ENCODE measurements around the gene GDPGP1.
"Not testable (repeated sequence)": the region's sequence is repeated elsewhere in the genome, so short reads cannot be mapped to it uniquely, and the experiment has no call there.

The GDPGP1 gene

GRCh38 chr15:90268415-90268814 lies 34.4 kb downstream of the GDPGP1 start:
- Histone ChIP-seq H3K4me3 (ENCODE audit: low read depth, low read length, poor library complexity, severe bottlenecking) (peak overlapping the region; percentile 7), H3K36me3 (ENCODE audit: insufficient read depth, low read length) (peaks cover 55% of the 10 kb centered on the region), H3K4me2 (ENCODE audit: low read length) (peak overlapping the region; percentile 43; the same call in 1 of the 2 replicates), H3F3A (ENCODE audit: insufficient read depth, low read length) (no peaks in the 10 kb centered on the region), H4K20me1 (ENCODE audit: insufficient read depth, low read length) (no peaks in the 10 kb centered on the region), H3K4me1 (ENCODE audit: insufficient read depth, low read length, severe bottlenecking) (peaks cover 39% of the 10 kb centered on the region), H3K9me3 (ENCODE audit: low read length) (no peaks in the 10 kb centered on the region), H3K27me3 (ENCODE audit: insufficient read depth, low read length) (no peaks in the 10 kb centered on the region), H2AFZ (ENCODE audit: low read length) (no peak overlapping the region), H3K27ac (ENCODE audit: low read depth, low read length, poor library complexity, severe bottlenecking) (no peak overlapping the region), H3K79me2 (ENCODE audit: insufficient read depth, low read length) (peaks cover 35% of the 10 kb centered on the region), H3K9ac (ENCODE audit: low read length) (no peak overlapping the region), H3K9me2 (ENCODE audit: low read depth, low read length) (no peaks in the 10 kb centered on the region)
- TF ChIP-seq CTCF (IDR thresholded peaks at IDR 0.05; ENCODE audit: low read length): no peak
- no peak for TF ChIP-seq EZH2 (IDR thresholded peaks at IDR 0.05; ENCODE audit: borderline replicate concordance, low read length)

- H3K4me1 ChIP-seq (ENCODE audit: insufficient read depth, low read length, severe bottlenecking): peaks cover 22% of the 10 kb centered on the region
- H3K9ac ChIP-seq (ENCODE audit: low read length): no peak overlapping the region
- H3K4me2 ChIP-seq (ENCODE audit: low read length): no peak overlapping the region
- TF ChIP-seq EZH2 (IDR thresholded peaks at IDR 0.05; ENCODE audit: borderline replicate concordance, low read length): no peak
- TF ChIP-seq CTCF (IDR thresholded peaks at IDR 0.05; ENCODE audit: low read length): no peak
- no peaks in the 10 kb centered on the region for H3F3A ChIP-seq (ENCODE audit: insufficient read depth, low read length)
- no peak overlapping the region for H3K4me3 ChIP-seq (ENCODE audit: low read depth, low read length, poor library complexity, severe bottlenecking)
- no peaks in the 10 kb centered on the region for H3K9me2 ChIP-seq (ENCODE audit: low read depth, low read length)
- H3K36me3 ChIP-seq (ENCODE audit: insufficient read depth, low read length): peaks cover 61% of the 10 kb centered on the region
- H3K27ac ChIP-seq (ENCODE audit: low read depth, low read length, poor library complexity, severe bottlenecking): no peak overlapping the region
- H2AFZ ChIP-seq (ENCODE audit: low read length): no peak overlapping the region
- H3K79me2 ChIP-seq (ENCODE audit: insufficient read depth, low read length): peaks cover 35% of the 10 kb centered on the region
- no peaks in the 10 kb centered on the region for H3K9me3 ChIP-seq (ENCODE audit: low read length)
- no peaks in the 10 kb centered on the region for H4K20me1 ChIP-seq (ENCODE audit: insufficient read depth, low read length)
- no peaks in the 10 kb centered on the region for H3K27me3 ChIP-seq (ENCODE audit: insufficient read depth, low read length)
Measured at GRCh38 chr15:90270502-90271150, 36.6 kb downstream of the GDPGP1 start.

- Histone ChIP-seq H2AFZ (ENCODE audit: low read length) (no peak overlapping the region), H3K4me1 (ENCODE audit: insufficient read depth, low read length, severe bottlenecking) (peaks cover 19% of the 10 kb centered on the region), H3K9me2 (ENCODE audit: low read depth, low read length) (no peaks in the 10 kb centered on the region), H3K27ac (ENCODE audit: low read depth, low read length, poor library complexity, severe bottlenecking) (no peak overlapping the region), H3K36me3 (ENCODE audit: insufficient read depth, low read length) (peaks cover 61% of the 10 kb centered on the region), H4K20me1 (ENCODE audit: insufficient read depth, low read length) (no peaks in the 10 kb centered on the region), H3K4me2 (ENCODE audit: low read length) (no peak overlapping the region), H3K79me2 (ENCODE audit: insufficient read depth, low read length) (peaks cover 27% of the 10 kb centered on the region), H3K9me3 (ENCODE audit: low read length) (no peaks in the 10 kb centered on the region), H3K4me3 (ENCODE audit: low read depth, low read length, poor library complexity, severe bottlenecking) (no peak overlapping the region), H3K27me3 (ENCODE audit: insufficient read depth, low read length) (no peaks in the 10 kb centered on the region), H3F3A (ENCODE audit: insufficient read depth, low read length) (no peaks in the 10 kb centered on the region), H3K9ac (ENCODE audit: low read length) (no peak overlapping the region)
- TF ChIP-seq CTCF (IDR thresholded peaks at IDR 0.05; ENCODE audit: low read length) (no peak), EZH2 (IDR thresholded peaks at IDR 0.05; ENCODE audit: borderline replicate concordance, low read length) (no peak)
Measured at GRCh38 chr15:90271459-90272166, 37.6 kb downstream of the GDPGP1 start.

GRCh38 chr15:90278467-90278866 lies 44.5 kb downstream of the GDPGP1 start:
- H3K36me3 ChIP-seq (ENCODE audit: insufficient read depth, low read length); H4K20me1 ChIP-seq (ENCODE audit: insufficient read depth, low read length); H3K79me2 ChIP-seq (ENCODE audit: insufficient read depth, low read length); H3K4me3 ChIP-seq (ENCODE audit: low read depth, low read length, poor library complexity, severe bottlenecking); H3F3A ChIP-seq (ENCODE audit: insufficient read depth, low read length); H3K9me3 ChIP-seq (ENCODE audit: low read length); H3K9me2 ChIP-seq (ENCODE audit: low read depth, low read length); H3K4me2 ChIP-seq (ENCODE audit: low read length); H3K27me3 ChIP-seq (ENCODE audit: insufficient read depth, low read length); H2AFZ ChIP-seq (ENCODE audit: low read length); H3K9ac ChIP-seq (ENCODE audit: low read length); H3K27ac ChIP-seq (ENCODE audit: low read depth, low read length, poor library complexity, severe bottlenecking): not testable (repeated sequence)
- H3K4me1 ChIP-seq (ENCODE audit: insufficient read depth, low read length, severe bottlenecking): peaks cover 23% of the 10 kb centered on the region

- H2AFZ ChIP-seq (ENCODE audit: low read length); H3K27ac ChIP-seq (ENCODE audit: low read depth, low read length, poor library complexity, severe bottlenecking); H3K4me2 ChIP-seq (ENCODE audit: low read length); H3K9ac ChIP-seq (ENCODE audit: low read length); H3K4me3 ChIP-seq (ENCODE audit: low read depth, low read length, poor library complexity, severe bottlenecking); H3K79me2 ChIP-seq (ENCODE audit: insufficient read depth, low read length); H3K36me3 ChIP-seq (ENCODE audit: insufficient read depth, low read length); H3F3A ChIP-seq (ENCODE audit: insufficient read depth, low read length); H3K9me2 ChIP-seq (ENCODE audit: low read depth, low read length); H3K9me3 ChIP-seq (ENCODE audit: low read length); H3K27me3 ChIP-seq (ENCODE audit: insufficient read depth, low read length); H4K20me1 ChIP-seq (ENCODE audit: insufficient read depth, low read length): not testable (repeated sequence)
- H3K4me1 ChIP-seq (ENCODE audit: insufficient read depth, low read length, severe bottlenecking): peaks cover 23% of the 10 kb centered on the region
Measured at GRCh38 chr15:90280743-90281142, 46.7 kb downstream of the GDPGP1 start.

All from OCI-LY1 (cell line).